Adrenal gland (tissue), 12 donors: ENCODE data around the gene KHDC4. TPM values are rescaled to one million over a fixed set of nuclear protein-coding genes. Genes with fewer than 3 reads are reported as not detected.

Experiments
- DNase-seq, 7 donors: peaks; one replicate each; pipeline ENCODE4 v3.0.0-alpha.2; 2019 to 2020
- H3K27ac ChIP-seq, 5 donors: fragments of 200-600 bp; sonication (generic) in 4 of 5; 1 replicate in 3 of 5; 2 replicates in 2 of 5; pipeline versions ENCODE4 v1.5.1 to v1.8.0; 2016 to 2020; ENCODE audit warnings: mild to moderate bottlenecking in 1 of 5
- H3K27me3 ChIP-seq: fragments of 200-600 bp; 2 replicates; pipeline ENCODE4 v1.8.0; 2021
- H3K36me3 ChIP-seq, 2 donors: fragments of 200-600 bp; replicated peaks in 1 of 2; 1 replicate in 1 of 2; 2 replicates in 1 of 2; pipeline versions ENCODE4 v1.5.1 to v1.8.0; 2018 to 2022
- H3K4me1 ChIP-seq, 2 donors: fragments of 200-600 bp; replicated peaks in 1 of 2; 1 replicate in 1 of 2; 2 replicates in 1 of 2; pipeline versions ENCODE4 v1.5.1 to v1.8.0; 2018 to 2021
- H3K4me3 ChIP-seq, 4 donors: fragments of 200-600 bp; sonication (generic) in 3 of 4; one replicate each; pipeline ENCODE4 v1.5.1; 2016 to 2018
- H3K9me3 ChIP-seq, 3 donors: fragments of 200-600 bp; sonication (generic) in 1 of 3; replicated peaks in 1 of 3; 1 replicate in 2 of 3; 2 replicates in 1 of 3; pipeline versions ENCODE4 v1.5.1 to v1.8.0; 2016 to 2021
- POLR2A ChIP-seq, 2 donors: fragments of 450-650 bp; IDR thresholded peaks; one replicate each; pipeline ENCODE4 v1.6.1; 2017; ENCODE audit warnings: antibody characterized with exemption in 2 of 2, mild to moderate bottlenecking in 2 of 2, moderate library complexity in 1 of 2
- WGBS, 4 donors: extraction: QIAGEN DNeasy Blood & Tissue Kit in 2 of 4; methylation state at CpG; one replicate each; pipeline versions ENCODE4 v1.1.5 to v1.1.7; 2013 to 2017; 5-methylcytosine and 5-hydroxymethylcytosine counted together
- intact Hi-C, 2 donors: fragments of 100-400 bp; cut with DNase I; formaldehyde crosslinking; loops; one replicate each; pipeline versions ENCODE4 v1.14.1 to v1.15.0; 2022 to 2023
- polyA plus RNA-seq, 3 donors: library from polyadenylated mRNA; stranded (reverse); fragments of 200-250 nt in 2 of 3; fragments of 350-450 nt in 1 of 3; fragmentation: Illumina TruSeq in 1 of 3; extraction: RNeasy Lipid Tissue Mini Kit (QIAGEN cat#74804) in 1 of 3; gene quantifications; one replicate each; pipeline ENCODE4 v1.2.3, GENCODE V29; 2013 to 2014
- total RNA-seq, 9 donors: library from RNA; depleted of rRNA in 4 of 9; stranded (reverse); fragments of >200 nt in 4 of 9; fragments of 120-200 nt in 1 of 9; fragmentation: NEBNext Ultra II Directional in 1 of 9; extraction: Animal tissue kit (Norgen Biotek cat#: 25700) in 1 of 9; gene quantifications; one replicate each; pipeline versions ENCODE4 v1.1.0 to v1.2.4, GENCODE V29; 2013 to 2023
- TF ChIP-seq, protein P1 (sequence below), 6 experiments: fragments of 450-650 bp in 4 of 6; fragments of 200-600 bp in 2 of 6; sonication (generic) in 1 of 6; IDR thresholded peaks; 1 replicate in 5 of 6; 2 replicates in 1 of 6; pipeline versions ENCODE4 v1.5.1 to v1.8.0; 2016 to 2021; ENCODE audit warnings: antibody characterized with exemption in 6 of 6, mild to moderate bottlenecking in 2 of 6, moderate library complexity in 1 of 6
- donor health status: healthy with polysubstance abuse.
- donor health status: Bipolar disorder and iron deficiency.
- donor health status: DM: yes; HTN: yes; CAD: no.
- donor health status: DM: no; HTN: no; CAD: no.
- donor health status: DM: no; HTN: no; CAD: no.
- donor health status: DM: yes; HTN: yes; CAD: no.

KHDC4 gene
- total and polyA plus RNA-seq, 12 donors, result 16.8 to 52.9 (median 38.3) TPM

DNA sequence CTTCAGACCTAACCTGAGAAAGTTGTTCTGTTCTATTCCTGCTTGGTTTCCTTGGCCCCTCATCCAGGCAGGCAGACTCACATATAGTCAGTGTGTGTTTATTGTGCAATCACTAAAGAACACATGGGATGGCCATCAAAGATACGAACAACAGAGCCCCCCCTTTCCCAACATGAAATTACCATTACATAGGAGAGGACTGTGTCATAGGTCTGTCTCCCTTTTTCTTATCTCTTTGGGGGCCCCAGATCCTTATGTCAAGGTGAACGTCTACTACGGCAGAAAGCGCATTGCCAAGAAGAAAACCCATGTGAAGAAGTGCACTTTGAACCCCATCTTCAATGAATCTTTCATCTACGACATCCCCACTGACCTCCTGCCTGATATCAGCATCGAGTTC, 53.3 kb downstream of the KHDC4 start:
- Histone ChIP-seq H3K9me3 (no peaks in the 10 kb centered on the region), H3K27ac (no peak overlapping the region), H3K27me3 (no peaks in the 10 kb centered on the region), H3K36me3 (no peaks in the 10 kb centered on the region), H3K4me1 (peaks cover 0 to 11% of the 10 kb centered on the region in 2 donors), H3K4me3 (no peak overlapping the region)
- no peak for DNase-seq
- TF ChIP-seq POLR2A (IDR thresholded peaks at IDR 0.05), result no peak
- TF ChIP-seq, protein P1, sequence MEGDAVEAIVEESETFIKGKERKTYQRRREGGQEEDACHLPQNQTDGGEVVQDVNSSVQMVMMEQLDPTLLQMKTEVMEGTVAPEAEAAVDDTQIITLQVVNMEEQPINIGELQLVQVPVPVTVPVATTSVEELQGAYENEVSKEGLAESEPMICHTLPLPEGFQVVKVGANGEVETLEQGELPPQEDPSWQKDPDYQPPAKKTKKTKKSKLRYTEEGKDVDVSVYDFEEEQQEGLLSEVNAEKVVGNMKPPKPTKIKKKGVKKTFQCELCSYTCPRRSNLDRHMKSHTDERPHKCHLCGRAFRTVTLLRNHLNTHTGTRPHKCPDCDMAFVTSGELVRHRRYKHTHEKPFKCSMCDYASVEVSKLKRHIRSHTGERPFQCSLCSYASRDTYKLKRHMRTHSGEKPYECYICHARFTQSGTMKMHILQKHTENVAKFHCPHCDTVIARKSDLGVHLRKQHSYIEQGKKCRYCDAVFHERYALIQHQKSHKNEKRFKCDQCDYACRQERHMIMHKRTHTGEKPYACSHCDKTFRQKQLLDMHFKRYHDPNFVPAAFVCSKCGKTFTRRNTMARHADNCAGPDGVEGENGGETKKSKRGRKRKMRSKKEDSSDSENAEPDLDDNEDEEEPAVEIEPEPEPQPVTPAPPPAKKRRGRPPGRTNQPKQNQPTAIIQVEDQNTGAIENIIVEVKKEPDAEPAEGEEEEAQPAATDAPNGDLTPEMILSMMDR (IDR thresholded peaks at IDR 0.05), result no peak
- 86 to 95% (median 88%) methylated on average over 6 of the region's 6 CpGs for WGBS, 4 donors
- intact Hi-C loops, result no loop called here

DNA sequence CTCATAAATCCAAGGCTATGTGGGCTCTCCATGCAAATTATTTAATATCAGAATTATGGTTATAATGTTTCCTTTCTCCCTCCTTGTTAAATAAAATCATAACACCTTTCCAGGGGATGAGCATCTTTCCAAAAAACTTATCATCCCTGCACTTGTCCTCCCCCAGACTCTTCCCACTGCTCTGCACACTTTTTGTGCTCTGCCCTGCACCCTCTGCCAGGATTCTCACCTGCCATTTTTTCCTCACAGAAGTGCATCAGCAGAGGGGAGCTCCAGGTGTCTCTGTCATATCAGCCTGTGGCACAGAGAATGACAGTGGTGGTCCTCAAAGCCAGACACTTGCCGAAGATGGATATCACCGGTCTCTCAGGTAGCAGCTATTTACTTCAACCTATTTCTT, 54.0 kb downstream of the KHDC4 start:
- Histone ChIP-seq H3K4me3 (no peak overlapping the region), H3K27me3 (no peaks in the 10 kb centered on the region), H3K36me3 (no peaks in the 10 kb centered on the region), H3K27ac (no peak overlapping the region), H3K4me1 (peaks cover 0 to 11% of the 10 kb centered on the region in 2 donors), H3K9me3 (no peaks in the 10 kb centered on the region)
- WGBS, 4 donors, result 96 to 100% (median 99%) methylated on average over 2 of the region's 2 CpGs
- intact Hi-C loops, result no loop called here
- TF ChIP-seq, protein P1 (IDR thresholded peaks at IDR 0.05), result no peak
- TF ChIP-seq POLR2A (IDR thresholded peaks at IDR 0.05), result no peak
- no peak for DNase-seq

DNA sequence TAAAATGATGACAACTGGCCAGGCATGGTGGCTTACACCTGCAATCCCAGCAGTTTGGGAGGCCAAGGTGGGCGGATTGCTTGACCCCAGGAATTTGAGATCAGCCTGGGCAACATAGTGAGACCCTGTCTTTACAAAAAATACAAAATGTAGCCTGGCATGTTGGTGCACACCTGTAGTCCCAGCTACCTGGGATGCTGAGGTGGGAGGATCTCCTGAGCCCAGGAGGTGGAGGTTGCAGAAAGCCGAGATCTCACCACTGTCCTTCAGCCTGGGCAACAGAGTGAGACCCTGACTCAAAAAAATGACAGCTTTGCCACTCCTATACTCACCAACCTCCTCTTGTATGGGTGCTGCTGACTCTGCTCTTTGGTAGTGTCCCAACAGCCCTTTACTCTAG, 56.3 kb downstream of the KHDC4 start:
- TF ChIP-seq, protein P1 (IDR thresholded peaks at IDR 0.05), result no peak
- TF ChIP-seq POLR2A (IDR thresholded peaks at IDR 0.05), result no peak
- no peak overlapping the region for H3K27ac ChIP-seq
- no peak overlapping the region for H3K4me3 ChIP-seq
- no peaks in the 10 kb centered on the region for H3K4me1 ChIP-seq
- no peaks in the 10 kb centered on the region for H3K9me3 ChIP-seq
- no peaks in the 10 kb centered on the region for H3K36me3 ChIP-seq
- DNase-seq, result no peak
- H3K27me3 ChIP-seq, result no peaks in the 10 kb centered on the region
- 89 to 100% (median 96%) methylated on average over 2 of the region's 2 CpGs for WGBS, 4 donors
- intact Hi-C loops, result no loop called here

DNA sequence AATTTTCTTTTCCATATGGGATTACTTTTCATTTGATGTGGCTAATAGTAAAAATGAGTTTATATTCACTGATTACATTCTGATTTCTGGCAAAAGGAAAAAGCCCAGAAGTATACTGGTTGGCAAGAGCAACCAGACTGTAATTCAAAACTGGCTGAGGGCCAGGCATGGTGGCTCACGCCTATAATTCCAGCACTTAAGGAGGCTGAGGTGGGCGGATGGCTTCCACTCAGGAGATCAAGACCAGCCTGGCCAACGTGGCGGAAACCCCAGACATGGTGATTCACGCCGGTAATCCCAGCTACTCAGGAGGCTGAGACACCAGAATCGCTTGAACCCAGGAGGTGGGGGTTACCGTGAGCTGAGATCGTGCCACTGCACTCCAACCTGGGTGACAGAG, 60.4 kb downstream of the KHDC4 start:
- H3K36me3 ChIP-seq, result no peaks in the 10 kb centered on the region
- H3K9me3 ChIP-seq, result no peaks in the 10 kb centered on the region
- intact Hi-C loops, result no loop called here
- 82 to 87% (median 85%) methylated on average over 7 to 9 of the region's 9 CpGs for WGBS, 4 donors
- no peak overlapping the region for H3K4me3 ChIP-seq
- DNase-seq, result peak in 2 of 7 donors; percentile 21 to 36
- no peaks in the 10 kb centered on the region for H3K27me3 ChIP-seq
- no peak overlapping the region for H3K27ac ChIP-seq
- TF ChIP-seq POLR2A (IDR thresholded peaks at IDR 0.05), result no peak
- TF ChIP-seq, protein P1 (IDR thresholded peaks at IDR 0.05), result no peak
- peaks cover 5 to 20% of the 10 kb centered on the region in 2 donors for H3K4me1 ChIP-seq
